RWPE1 (cell line): Measurements from ENCODE around the gene MRPL18.
A peak's percentile ranks its signal among the peaks of the same experiment; 100 is the strongest.

Experiments
- CTCF ChIA-PET: fragments of 350-600 bp; sonication (Branson Sonifier 250); formaldehyde crosslinking; extraction: SDS; loops from one replicate; lab custom pipeline; 2021; lab: Yijun Ruan, JAX
- POLR2A ChIA-PET: fragments of 400-600 bp; formaldehyde crosslinking; extraction: SDS; loops from one replicate; lab custom pipeline; 2020; ENCODE audit warnings: antibody characterized with exemption; ENCODE audit not compliant: low non-redundant PET; lab: Yijun Ruan, JAX
- DNase-seq: peaks from one replicate; pipeline ENCODE4 v3.0.0; 2012; ENCODE audit warnings: low spot score
- H3K27ac ChIP-seq: fragments of 450-650 bp; 2 replicates; pipeline ENCODE4 v1.5.1; 2017
- TF ChIP-seq, protein P1 (sequence below): fragments of 450-650 bp; conservative IDR thresholded peaks from 2 replicates; pipeline ENCODE4 v1.5.1; 2017; ENCODE audit warnings: low read depth, mild to moderate bottlenecking

The MRPL18 gene

DNA sequence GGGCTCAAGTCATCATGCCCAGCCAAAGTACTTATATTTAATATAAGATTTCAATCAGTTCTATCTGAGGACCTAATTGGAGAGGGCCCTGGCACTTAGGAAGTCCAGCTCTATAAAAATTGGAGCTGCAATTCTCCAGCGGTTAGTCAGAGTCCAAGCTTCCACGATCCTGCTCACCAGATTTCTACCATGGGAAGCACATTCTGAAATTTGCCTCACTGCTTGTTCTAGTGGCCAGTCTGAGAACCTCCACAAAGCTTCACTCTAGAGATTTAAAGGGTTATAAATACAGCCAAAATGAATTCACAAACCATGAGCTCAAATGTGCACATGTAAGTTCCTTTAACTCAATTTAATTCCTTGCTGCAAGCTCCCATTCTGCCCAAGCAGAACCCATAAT lies 43.3 kb downstream of the MRPL18 start:
- ChIA-PET POLR2A (no interaction called here), CTCF (interaction anchor here (0.6 kb wide), 1 partner anchor 9 kb away, joined by 5 read pairs; no protein-coding TSS in a partner anchor)
- TF ChIP-seq, protein P1, sequence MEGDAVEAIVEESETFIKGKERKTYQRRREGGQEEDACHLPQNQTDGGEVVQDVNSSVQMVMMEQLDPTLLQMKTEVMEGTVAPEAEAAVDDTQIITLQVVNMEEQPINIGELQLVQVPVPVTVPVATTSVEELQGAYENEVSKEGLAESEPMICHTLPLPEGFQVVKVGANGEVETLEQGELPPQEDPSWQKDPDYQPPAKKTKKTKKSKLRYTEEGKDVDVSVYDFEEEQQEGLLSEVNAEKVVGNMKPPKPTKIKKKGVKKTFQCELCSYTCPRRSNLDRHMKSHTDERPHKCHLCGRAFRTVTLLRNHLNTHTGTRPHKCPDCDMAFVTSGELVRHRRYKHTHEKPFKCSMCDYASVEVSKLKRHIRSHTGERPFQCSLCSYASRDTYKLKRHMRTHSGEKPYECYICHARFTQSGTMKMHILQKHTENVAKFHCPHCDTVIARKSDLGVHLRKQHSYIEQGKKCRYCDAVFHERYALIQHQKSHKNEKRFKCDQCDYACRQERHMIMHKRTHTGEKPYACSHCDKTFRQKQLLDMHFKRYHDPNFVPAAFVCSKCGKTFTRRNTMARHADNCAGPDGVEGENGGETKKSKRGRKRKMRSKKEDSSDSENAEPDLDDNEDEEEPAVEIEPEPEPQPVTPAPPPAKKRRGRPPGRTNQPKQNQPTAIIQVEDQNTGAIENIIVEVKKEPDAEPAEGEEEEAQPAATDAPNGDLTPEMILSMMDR = no peak
- H3K27ac ChIP-seq = no peak overlapping the region
- DNase-seq = no peak

DNA sequence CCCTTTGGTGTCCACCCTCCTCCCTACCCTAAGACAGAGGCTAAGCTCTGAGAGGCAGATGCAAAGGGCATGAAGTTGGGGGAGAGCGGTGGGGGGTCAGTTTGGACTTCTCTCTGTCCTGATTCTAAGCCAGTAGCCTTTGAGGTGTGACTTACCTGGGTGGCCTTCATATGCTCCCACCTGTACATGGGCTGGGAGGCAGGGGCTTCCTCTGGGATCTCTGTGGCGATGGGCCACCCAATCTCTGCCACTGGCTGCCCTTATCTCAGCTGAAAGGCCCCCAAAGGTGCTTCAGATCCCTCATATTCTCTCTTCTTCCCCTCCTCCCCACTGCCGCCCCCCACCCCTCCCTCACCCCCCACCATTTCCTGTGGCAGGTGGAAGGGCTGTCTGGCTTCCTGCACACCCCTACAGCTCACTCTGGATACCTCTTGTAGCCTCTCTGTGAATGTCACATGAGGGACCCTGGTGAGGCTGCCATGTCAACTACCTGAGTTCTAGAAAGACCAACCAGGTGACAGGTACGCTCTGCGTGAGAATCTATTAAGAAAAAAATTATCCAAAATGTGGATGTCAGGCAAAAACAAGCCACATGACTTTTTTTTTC lies 43.8 kb downstream of the MRPL18 start:
- no peak overlapping the region for H3K27ac ChIP-seq
- ChIA-PET CTCF (interaction anchor here (0.6 kb wide), 1 partner anchor 9 kb away, joined by 5 read pairs; no protein-coding TSS in a partner anchor), POLR2A (interaction anchor here (0.6 kb wide), 1 partner anchor 12 kb away, joined by 3 read pairs; no protein-coding TSS in a partner anchor)
- no peak for DNase-seq
- TF ChIP-seq, protein P1 = no peak

DNA sequence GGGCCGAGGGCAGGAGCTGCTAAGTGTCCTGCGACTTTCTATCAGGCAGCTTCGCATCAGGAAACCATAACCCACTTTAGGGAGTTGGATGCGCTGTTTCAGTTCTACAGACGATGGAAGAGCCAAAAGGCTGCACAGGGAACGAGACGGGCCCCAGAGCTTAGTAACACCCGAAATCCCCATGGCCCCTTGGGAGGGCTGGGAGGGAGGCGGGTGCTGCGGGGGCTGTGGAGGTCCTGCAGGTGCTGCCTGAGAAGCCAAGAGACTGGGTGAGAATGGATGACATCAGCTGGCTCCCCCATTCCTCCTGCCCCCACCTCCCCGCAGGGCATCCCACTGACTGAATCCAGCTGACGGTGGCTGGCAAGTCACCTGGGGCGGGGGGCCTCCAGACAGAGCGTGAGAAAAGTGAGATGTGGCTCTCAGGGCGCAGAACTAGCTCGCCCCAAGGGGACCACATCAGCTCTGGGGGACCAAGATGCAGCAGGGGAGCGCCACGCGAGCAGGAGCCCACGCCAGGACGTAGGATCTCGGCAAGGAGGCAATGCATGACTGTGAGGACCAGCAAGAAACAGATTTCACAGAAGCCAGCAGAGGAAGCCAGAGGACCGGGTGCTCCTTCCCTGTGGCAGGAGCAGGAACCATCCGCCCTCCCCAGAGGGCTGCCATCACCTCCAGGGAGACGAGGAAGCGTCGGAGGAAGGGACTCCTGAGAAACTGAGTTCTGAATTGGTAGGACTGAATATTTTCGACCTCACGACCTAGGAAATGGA lies 46.6 kb downstream of the MRPL18 start:
- TF ChIP-seq, protein P1 = no peak
- no peak overlapping the region for H3K27ac ChIP-seq
- DNase-seq = no peak
- ChIA-PET POLR2A (no interaction called here), CTCF (no interaction called here)

DNA sequence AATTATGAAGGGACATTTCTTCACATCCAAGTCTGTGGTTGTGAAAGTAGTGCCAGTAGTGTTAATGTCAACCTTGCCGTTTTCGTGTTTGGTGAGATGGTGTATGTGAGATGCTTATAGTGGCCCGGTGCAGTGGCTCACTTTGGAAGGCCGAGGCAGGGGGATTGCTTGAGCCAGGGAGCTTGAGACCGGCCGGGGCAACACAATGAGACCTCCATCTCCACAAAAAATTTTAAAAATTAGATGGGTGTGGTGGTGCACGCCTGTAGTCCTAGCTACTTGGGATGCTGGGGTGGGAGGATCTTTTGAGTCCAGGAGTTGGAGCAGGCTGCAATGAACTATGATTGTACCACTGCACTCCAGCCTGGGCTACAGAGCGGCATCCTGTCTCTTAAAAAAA lies 47.2 kb downstream of the MRPL18 start:
- TF ChIP-seq, protein P1 = no peak
- ChIA-PET POLR2A (no interaction called here), CTCF (no interaction called here)
- no peak for DNase-seq
- no peak overlapping the region for H3K27ac ChIP-seq

DNA sequence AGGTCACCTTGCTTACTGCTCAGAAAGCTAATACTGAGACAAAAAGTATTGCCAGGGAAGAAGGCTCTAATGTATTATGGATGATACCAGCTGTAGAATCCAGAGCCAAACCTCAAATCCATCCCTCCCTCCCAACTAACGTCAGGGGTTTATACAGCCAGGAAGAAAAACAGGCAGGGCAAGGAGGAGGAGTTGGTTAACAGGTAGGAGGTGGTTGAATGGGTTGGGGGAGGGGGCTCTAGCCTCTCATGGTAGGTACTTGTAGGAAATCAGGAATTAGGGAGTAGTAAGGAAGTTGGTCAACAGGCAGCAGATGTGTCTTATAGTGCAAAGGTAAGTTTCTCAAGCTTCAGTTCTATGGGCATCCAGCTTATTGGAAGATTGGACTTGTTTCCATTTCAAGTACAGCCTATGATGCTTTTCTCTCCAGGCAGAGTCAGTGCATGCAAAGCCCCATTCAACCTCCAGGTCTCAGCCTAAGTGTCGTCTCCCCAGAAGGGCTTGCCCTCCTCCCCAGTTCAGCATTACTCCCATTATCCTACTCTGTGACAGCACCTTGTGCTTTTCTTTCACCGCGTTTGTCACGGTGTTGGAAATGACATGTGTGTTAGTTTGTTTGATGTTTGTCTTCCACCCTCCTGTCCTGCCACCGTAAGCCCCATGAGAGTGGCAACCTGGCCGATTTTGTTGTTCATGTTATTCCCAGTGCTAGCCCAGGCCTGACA lies 47.9 kb downstream of the MRPL18 start:
- ChIA-PET POLR2A (no interaction called here), CTCF (no interaction called here)
- TF ChIP-seq, protein P1 = no peak
- DNase-seq = no peak
- H3K27ac ChIP-seq = no peak overlapping the region

DNA sequence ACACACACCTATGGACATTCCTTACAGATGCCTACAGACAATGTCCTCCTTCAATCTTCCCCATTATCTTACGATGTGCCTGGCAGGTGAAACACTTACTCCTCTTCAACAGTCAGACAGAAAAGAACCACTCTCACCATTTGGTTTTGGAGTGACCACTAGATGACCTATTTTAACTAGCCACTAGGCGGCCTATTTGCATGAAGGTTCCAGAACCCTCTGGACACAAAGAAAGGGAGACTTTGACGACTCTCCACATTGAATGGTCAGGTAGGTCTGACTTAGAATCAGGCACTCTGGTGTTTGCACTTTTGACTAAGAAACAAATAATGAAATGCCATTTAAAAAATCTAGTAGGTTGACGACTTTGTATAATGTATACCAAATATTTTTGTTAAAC lies 51.8 kb downstream of the MRPL18 start:
- DNase-seq = no peak
- TF ChIP-seq, protein P1 = peak; percentile 19
- H3K27ac ChIP-seq = no peak overlapping the region
- ChIA-PET POLR2A (no interaction called here), CTCF (interaction anchor here (1.5 kb wide), 1 partner anchor 11 kb away, joined by 3 read pairs; no protein-coding TSS in a partner anchor)
